NCI-H748 treated with DMSO at 0.1 percent for 48 hours (cell line): ENCODE data around the gene HTATSF1.

Experiments
- DNase-seq: peaks from one replicate; lab custom pipeline; 2025; lab: John Stamatoyannopoulos, UW

HTATSF1 gene

GRCh38 chrX:136497556-136498052 lies at the start of gene HTATSF1:
Gene HTATSF1 (plus strand): TSS chrX:136497592. CDS start chrX:136497685, 93 bp downstream.
- peak; percentile 63 for DNase-seq

- DNase-seq = no peak
Observed at GRCh38 chrX:136447968-136448367, 49.4 kb upstream of the HTATSF1 start.

GRCh38 chrX:136450050-136450830 lies 47.2 kb upstream of the HTATSF1 start:
- no peak for DNase-seq

- no peak for DNase-seq
Observed at GRCh38 chrX:136452614-136453013, 44.8 kb upstream of the HTATSF1 start.

GRCh38 chrX:136453114-136453513 lies 44.3 kb upstream of the HTATSF1 start:
- no peak for DNase-seq

GRCh38 chrX:136453771-136454170 lies 43.6 kb upstream of the HTATSF1 start:
- peak; percentile 58 for DNase-seq

GRCh38 chrX:136456133-136456532 lies 41.3 kb upstream of the HTATSF1 start:
- DNase-seq = no peak

GRCh38 chrX:136457303-136457917 lies 40.0 kb upstream of the HTATSF1 start:
- DNase-seq = no peak

- DNase-seq = no peak
Observed at GRCh38 chrX:136464589-136464988, 32.8 kb upstream of the HTATSF1 start.

- no peak for DNase-seq
Observed at GRCh38 chrX:136467303-136467702, 30.1 kb upstream of the HTATSF1 start.

- DNase-seq = peak; percentile 12
Observed at GRCh38 chrX:136468391-136469103, 28.8 kb upstream of the HTATSF1 start.

GRCh38 chrX:136473663-136474062 lies 23.7 kb upstream of the HTATSF1 start:
- DNase-seq = no peak

GRCh38 chrX:136475236-136475635 lies 22.2 kb upstream of the HTATSF1 start:
- no peak for DNase-seq

- DNase-seq = no peak
Observed at GRCh38 chrX:136476501-136476900, 20.9 kb upstream of the HTATSF1 start.

- DNase-seq = no peak
Observed at GRCh38 chrX:136477026-136477425, 20.4 kb upstream of the HTATSF1 start.

- no peak for DNase-seq
Observed at GRCh38 chrX:136480383-136480782, 17.0 kb upstream of the HTATSF1 start.

GRCh38 chrX:136487647-136488046 lies 9.7 kb upstream of the HTATSF1 start, which contains the start of gene BRS3:
Gene BRS3 (plus strand): TSS chrX:136487947. CDS start chrX:136488115, 168 bp downstream.
- DNase-seq = no peak

- DNase-seq = peak; percentile 14
Observed at GRCh38 chrX:136488706-136489105, 8.7 kb upstream of the HTATSF1 start.

GRCh38 chrX:136491832-136492231 lies 5.6 kb upstream of the HTATSF1 start:
- no peak for DNase-seq

GRCh38 chrX:136493011-136493410 lies 4.4 kb upstream of the HTATSF1 start:
- no peak for DNase-seq

- no peak for DNase-seq
Observed at GRCh38 chrX:136495043-136495442, 2.3 kb upstream of the HTATSF1 start.

GRCh38 chrX:136496186-136496763 lies 1.1 kb upstream of the HTATSF1 start:
- DNase-seq = no peak
